Amniotic epithelial cell (primary cell): Measurements from ENCODE around the gene IGF1R.

ENCODE experiments used
- DNase-seq: peaks from one replicate; pipeline ENCODE4 v3.0.0-alpha.2; 2010; ENCODE audit warnings: low read depth

The IGF1R gene

DNA sequence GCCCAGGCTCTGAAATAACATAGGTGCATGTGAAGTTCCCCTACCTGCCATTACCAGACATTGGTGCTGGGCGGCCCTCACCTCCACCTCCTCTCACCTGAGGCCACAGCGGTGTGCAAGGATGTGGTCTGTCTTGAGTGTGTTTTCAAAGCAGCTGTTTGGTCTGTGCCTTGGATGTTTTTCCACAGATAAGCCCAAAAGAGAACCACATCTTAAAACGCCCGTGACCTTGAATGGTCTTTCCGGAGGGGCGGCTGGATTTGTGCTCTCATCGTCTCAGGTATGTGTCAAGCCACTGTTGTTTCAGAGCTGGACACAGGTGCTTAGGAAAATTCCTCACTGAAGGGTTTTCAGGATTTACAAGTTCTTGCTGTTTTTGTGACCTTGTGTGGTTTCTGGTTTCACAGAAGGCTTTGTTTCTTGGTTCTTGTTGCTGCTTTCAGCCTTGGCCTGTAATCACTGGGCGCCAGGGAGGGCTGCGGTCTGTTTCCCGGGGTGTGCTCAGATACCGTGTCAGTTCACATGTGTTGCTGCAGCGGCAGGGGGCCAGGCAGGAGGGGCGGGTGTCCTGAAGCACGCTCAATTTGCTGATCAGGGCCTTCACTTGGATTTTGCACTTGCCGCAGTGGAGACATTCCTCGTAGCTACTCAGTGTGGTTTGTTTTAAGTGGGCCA lies 128.4 kb downstream of the IGF1R start:
- peak; percentile 85 for DNase-seq

DNA sequence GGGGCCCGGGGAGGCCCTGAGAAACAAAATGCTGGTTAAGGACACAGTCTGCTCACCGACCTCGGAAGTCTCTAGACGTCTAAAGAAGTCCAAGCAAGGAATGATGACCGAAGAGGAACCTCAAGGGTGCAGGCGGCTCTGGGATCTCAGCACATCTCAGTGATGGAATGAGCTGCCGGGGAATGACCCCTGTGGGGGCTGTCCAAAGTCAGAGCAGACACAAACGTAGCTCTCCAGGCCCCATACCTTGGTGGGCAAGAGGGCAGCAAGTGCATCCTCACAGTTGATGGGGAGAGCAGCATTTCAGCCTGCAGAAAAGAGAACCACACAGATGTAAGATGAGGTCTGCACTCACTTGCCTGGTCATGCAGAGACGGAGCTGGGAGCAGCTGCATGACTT lies 129.1 kb downstream of the IGF1R start:
- DNase-seq = no peak

DNA sequence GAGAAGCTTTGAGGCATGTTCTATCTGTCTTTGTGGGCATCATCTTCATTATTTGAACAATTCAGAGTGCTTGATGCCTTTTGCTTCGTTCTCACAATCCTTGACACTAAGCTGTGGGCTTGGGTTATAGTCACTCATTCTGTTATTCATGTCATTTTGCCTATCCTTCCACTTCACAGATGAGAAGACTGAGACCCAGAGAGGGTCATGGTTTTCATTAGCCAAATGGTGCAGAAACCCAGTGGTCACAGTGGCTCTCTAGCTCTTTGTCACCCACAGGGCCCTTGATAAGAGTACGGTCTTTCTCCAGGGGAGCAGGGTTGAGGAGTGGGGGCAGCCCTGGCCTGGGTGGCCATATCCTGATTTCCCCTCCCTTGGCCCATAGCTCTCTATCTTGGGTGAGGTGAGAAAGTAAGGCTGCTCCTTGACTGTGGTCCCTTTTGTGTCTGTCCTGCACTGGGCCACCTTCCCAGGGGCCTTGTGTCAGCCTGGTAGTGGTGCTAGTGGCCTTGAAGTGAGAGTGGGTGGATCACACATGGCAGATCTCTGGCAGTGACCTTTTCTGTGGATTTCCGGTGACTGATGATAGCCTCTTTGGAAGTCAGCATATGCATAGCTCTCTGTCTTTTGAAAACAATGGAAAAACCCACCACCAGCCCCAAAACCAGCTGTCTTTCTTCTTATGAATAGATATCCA lies 130.1 kb downstream of the IGF1R start:
- DNase-seq = no peak

DNA sequence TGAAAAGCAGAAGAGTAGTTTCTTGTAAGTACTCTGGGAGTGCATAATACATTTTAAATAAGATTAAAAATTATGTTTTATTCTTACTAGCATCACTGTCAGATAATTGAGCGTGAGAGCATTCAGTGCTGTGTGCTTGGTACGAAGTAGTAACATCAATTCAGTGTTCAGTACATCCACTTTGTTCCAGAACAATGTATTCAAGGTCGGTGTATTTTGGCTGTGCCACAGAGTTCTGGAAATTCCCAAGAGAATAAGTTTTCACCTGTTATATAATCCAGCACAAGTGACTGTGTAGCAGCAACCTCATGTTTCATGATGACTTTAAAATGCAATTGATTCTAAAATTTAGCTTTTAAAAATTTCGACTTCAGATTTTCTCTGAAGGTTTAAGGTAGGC lies 130.6 kb downstream of the IGF1R start:
- DNase-seq = no peak

DNA sequence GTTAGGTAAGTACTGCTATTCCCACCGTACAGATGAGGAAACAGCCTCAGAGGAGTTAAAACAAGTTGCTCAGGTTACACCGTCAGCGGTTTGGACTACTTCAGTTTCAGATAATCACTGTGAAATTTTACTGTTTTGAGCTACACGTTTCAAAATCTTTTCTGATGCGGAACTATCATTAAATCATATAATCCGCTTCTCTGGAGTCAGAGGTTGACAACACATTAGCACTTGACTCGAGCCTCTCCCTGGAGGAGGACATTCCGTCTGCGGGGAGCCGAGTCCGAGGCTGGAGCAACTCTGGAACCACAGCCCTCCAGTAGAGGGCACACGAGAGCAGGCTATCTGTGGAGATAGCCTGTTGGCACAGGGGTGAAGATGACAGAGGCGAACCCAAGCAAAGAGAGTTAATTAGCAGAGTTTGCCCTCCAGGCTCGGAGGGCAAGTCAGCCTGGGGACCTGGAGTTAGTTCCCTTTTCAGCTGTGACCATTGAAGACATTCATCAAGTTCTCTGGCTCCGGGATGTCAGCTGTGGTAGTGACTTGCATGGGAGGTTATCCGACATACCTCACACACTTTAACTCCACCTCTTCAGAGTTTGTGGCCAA lies 131.2 kb downstream of the IGF1R start:
- DNase-seq = peak; percentile 70

DNA sequence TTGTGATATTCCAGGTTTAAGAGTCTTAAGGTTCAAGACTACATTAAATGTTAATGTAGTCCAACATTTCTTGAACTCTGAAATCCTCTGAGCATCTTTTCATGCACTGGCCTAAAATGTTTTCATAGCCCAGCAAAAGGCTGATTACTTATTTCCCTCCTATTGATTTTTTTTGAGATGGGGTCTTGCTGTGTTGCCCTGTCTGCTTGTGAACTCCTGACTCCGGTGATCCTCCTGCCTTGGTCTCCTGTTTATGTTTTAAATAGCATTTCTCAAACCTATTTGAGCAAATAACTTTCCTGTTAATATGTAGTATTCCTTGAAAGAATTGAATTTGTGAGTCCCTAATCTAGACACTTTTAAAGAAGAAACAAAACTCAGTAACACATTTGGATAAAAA lies 133.5 kb downstream of the IGF1R start:
- no peak for DNase-seq

DNA sequence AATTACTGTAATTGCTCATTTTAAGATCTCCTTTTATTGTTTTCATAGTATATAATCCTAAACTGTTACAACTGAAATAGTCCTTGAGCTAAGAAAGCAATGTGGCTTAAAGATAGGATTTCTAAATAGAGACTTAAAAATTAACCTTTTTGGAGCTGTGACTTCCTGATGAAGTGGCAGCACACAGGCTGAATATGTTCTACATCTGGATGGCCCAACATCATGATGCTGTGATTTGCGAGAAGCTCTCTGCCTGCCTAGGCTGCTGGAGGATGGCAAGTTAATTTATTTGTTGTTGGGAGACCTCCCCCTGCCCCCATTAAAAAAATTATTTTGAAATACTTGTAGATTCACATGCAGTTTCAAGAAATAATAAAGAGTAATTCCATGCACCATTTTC lies 134.5 kb downstream of the IGF1R start:
- no peak for DNase-seq

DNA sequence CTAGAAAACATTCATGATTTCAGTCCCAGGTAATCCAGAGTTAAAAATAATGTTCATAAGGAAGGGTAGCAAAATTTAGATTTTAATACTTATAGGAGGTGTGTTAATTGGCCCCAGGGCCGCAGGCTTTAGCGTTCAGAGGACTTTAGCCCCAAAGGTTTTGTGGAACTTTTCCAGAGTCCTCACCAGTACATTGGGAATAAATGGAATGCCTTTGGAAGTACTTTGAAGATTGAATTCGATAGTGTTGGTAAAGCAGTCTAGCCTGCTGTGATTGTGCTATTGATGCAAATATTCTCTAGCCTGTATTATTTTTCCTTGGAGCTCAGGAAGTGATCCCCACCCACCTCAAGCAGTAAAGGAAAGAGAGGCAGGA lies 137.1 kb downstream of the IGF1R start:
- no peak for DNase-seq

DNA sequence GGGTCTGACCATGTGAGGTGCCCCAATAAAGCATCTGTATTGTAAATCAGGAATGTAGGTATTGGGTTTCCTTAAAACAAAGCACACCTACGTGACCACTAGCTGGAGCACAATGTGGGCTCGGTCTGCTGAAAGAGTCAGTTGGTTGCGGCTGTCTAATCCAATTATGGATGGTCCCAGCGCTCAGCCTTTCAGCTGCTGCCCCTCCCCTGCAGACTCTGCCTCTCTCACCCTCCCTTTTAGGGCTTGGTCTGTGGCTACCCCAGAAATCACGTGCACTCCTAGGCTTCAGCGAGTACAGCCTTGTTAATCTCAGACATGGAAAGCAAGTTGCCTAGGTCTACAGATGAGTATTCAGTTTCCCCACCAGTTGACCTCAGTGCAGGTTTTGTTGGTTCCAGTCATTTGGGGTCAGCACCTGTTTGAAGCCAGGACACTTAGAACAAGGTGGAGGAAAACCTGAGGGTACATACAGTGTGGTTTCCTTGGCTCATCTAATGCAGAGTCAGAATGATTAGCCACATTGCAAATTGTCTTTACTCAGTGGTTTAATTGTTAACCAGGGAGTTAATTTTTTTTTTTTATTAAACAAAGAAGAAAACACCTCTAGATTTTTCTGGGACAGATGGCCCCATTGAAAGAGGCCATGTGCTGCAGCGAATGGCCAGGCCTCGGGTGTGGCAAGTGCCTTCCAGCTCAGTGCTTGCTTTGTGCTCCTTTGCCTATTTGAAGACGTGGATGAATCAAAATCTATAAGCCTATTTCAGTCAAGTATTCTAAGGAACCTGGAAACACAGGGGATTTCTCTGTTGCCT lies 137.7 kb downstream of the IGF1R start:
- DNase-seq = no peak

DNA sequence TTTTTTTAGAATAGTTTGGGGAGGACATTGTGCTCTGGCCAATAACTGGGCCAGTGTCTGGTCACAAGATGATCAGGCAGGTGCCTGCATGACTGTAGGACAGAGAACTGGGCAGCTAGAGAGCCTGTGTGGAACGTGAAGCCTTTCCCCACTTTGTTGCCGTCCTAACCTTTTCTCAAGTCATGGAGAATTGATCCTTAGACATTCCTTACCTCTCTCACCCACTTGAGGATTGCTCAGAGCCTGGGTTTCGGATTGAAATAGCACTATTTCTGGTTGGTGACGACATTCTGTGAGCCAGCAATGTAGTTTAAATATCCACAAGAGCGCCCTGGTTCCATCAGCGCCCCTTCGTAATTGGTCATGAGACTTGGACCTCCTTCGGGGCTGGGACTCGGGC lies 138.4 kb downstream of the IGF1R start:
- no peak for DNase-seq

DNA sequence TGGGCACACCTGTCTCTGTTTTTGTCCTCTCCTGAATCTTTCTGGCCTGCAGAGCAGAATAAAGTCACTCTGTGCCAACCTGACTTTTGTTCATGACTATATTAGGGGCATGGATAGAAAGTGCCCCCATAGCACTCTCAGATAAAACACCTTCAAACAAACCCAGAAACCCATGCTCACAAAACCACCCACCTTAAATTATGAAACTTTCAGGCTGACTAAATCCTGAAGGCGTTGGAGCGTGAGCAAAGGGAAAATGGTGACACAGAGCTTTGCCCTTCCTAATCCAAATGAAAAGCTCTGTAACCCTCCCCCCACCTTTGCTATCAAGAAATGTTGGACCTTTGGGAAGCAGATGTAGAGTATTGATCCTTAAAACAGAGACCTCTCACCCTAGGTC lies 138.9 kb downstream of the IGF1R start:
- DNase-seq = no peak

DNA sequence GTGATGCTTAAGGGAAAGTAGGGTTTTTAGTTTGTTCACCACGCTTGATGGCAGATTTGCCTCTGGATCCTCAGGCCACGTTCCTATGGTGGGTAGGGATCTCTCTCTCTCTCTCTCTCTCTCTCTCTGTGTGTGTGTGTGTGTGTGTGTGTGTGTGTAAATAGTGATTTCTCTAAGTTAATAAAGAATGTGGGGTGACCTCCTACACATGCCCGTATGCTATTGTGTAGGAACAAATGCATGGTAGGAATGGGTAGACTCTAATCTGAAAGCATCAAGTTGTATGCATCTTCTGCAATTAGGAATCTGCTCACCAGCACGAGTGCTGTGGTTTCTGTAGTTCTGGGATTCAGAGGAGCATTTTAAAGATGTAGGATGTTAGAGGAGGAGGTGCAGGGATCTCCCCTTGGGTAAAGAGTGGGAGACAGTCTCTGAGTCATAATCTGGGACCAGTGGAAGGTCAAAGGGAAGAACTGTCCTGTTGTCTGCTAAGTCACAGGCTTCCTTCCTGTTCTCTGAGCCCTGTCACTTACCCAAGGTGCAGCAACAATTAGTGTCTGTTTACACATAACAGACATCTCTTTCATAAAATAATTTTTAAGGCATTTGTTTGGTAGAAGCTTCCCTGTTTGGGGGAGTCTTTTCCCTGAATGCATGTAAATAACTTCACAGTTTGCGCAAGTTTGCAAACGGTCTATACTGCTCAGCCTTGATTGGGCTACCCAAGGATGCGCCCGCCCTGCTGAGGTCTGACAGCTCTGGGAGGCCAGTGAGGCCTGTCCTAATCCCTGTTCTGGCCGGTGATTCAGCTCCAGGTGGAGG lies 139.8 kb downstream of the IGF1R start:
- DNase-seq = peak; percentile 91

DNA sequence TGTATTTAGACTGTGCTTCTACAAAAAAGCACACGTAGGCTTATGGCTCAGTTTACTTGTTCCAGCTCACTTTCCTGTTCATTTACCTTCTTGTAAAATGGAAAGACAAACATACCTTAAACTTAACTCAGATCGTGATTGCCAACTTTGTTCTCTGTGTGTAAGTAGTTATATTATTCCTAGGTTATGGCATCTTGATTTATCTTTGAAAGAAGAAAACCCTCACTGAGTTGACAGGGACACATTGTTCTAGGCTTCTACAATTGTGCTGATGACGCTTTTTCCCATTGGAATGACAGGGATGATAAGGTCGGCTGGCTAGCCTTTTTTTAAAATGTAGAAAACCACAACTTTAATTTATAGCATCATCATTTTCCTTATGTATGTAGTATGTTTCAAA lies 140.7 kb downstream of the IGF1R start:
- DNase-seq = peak; percentile 48

DNA sequence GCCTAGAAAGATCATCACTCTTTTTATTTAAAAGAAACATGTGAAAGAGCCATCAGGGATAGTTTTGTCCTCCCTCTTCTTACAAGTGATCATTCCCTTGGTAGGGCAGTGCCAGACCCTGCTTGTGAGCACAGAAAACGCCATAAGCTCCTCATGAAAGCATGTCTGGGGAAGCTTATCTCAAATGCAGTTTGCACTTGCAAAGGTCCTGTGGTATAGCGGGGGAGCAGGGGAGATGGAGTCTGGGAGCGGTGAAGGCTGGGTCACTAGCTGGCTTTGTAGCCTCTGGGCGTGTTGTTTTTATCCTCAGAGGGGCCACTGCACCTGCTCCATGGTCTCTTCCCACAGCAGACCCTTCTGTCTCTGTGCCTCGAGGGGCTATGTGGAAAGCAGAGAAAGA lies 141.9 kb downstream of the IGF1R start:
- no peak for DNase-seq

DNA sequence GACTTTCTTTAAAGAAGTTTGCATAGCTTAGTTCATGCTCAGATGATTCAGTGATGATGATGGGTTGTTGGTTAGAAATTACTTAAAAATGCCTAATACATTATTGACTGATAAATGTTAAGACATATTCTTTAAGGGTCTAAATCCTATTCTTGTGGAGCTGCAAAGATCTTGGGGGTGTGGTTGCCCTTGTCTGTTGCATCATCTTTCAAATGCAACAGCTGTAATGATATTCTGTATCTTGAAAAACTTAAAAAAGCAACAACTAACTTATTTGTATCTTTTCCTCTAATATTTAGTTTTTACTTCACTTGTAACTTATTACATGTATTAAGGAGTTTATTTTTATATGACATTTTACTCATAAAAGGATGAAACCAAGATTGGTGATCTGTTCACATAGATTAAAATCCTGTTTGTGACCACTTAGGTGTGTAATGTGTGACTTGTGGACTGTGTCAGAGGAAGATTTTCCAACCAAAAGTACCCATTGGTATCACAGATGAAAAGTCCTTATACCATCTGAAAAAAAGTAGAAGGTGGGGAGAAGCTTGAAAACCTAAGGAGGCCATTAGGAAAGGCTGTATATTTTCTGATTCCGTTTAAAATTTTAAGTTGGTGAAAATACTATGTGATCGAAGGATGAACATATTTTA lies 142.8 kb downstream of the IGF1R start:
- DNase-seq = no peak

DNA sequence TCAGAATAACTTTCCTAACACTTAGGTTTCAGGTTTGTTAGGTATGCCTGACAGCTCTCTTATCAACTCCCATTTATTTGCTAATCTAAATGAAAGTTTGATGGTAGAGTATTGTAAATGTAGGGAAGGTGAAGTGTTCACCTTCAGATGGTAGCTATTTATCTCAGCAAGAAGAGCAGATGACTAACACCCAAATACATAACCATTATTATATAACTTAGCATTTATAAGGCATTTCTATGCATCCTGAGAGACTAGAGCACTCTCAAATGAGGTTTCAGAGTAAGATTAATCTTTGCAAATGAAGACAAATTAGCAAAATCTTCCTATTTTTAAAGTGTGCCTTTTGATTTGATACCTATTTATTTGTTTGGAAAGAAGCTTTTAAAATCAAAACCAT lies 143.8 kb downstream of the IGF1R start:
- DNase-seq = no peak

DNA sequence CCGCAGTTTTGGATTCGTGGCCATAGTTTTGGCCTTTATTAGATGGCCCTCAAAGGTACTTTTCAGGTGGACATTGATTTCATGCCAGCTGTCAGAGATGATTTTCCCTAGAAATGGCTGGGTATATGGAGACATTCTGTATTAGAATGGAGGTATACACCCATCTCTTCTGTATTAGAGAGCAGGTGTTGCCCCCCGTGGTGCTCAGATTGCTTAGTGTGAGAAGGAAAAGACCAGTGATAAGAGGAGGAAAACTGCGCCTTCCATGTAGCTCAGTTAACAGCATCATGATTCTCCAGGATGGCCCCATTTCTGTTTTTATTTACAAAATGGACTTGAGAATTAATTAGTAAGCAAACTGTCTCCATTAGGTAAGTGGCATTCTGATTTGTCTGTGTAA lies 145.9 kb downstream of the IGF1R start:
- DNase-seq = no peak

DNA sequence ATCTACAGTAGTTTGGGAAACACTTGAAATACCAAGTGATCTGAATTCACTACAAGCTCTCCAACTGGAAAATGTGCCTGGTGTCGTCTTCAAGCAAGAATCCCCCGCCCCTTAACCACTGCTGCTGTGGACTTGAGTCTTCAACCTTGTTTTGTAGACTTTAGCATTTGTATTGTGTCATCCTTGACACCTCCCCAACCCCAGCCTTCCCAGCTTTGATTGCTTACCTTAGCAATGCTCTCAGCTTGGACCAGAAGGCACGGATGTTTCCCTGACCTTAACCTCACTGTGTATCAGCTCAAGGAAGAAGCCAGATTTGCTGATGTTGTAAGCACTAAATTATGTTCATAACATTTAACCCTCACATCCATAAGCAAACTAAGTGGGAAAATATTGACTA lies 146.4 kb downstream of the IGF1R start:
- DNase-seq = peak; percentile 90

DNA sequence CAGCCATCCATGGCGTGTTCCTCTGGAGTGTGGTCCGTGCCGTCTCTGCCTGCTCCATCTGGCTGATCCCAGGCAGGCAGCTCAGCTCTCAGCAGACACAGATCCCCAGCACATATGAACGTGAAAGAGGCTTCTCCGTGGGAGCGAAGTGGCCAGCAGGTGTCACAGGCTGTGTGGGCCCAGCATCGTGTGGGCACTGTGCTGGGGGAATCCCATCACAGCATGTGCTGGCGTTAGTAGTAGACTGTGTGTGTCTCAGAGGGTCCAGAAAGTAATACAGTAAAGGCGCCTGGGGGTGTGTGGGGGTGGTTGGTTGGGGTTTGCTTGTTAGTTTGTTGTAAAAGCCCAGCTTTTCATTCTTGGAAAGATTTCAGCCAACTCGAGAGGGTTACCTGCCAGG lies 147.6 kb downstream of the IGF1R start:
- DNase-seq = no peak

DNA sequence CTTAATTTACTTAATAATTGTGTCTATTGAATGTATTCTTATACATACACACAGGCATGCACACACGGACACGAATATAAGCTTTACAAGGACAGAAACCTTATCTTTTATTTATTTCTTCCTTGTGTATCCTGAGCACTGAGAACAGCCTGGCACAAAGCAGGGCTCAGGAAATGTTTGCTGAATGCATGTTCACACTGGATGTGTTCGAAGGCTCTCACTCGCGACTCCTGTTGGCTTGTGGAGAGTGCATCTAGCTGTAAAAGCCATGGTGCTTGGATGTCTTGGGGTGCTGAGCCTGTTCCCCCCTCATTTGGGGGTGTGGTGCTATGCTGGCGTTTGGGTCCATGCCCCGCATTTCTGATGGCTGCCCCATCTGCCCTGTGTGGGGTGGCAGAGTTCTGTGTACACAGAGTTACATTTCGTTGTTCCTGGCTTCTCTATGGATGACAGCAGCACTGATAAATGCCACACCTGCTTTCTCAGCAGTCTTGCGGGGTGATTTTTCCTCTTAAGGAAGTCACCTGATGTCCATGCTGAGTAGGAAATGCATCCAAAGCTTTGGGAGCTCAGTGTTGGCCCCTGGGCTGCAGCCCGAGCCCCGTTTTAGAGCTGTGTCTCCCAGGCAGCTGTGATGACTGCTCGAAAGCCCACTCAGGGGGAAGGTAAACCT lies 148.5 kb downstream of the IGF1R start:
- DNase-seq = no peak

DNA sequence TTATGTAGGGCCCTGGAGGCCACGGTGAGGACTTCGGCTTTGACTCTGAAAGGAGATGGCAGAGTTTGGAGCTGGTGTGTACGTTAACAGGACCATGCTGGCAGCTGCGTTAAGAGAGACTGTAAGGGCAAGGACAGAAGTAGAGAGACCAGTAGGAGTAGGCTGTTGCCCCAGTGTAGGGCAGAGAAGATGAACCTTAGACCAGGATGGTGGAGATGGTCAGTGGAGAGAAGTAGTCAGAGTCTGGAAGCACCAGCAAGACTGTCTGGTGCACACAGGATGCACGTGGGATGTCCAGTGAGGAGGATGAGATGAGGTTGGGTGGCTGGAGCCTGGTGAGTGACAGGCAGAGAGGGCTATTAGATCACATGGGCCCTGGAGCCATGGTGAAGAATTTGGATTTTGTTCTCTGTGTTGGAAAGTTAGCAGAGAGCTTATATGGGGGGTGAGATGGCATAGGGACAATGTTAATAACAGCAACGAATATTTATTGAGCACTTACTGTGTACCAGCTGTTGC lies 150.1 kb downstream of the IGF1R start:
- DNase-seq = no peak
